PFSK-1 (cell line): ENCODE data around the gene ANKRD34A.

ENCODE experiments used
- POLR2AphosphoS5 ChIP-seq: IDR thresholded peaks from 2 replicates; pipeline ENCODE4 v1.6.1; 2012; ENCODE audit warnings: low read depth, mild to moderate bottlenecking, control low read depth, low read length, moderate library complexity
- TAF1 ChIP-seq: IDR thresholded peaks from 2 replicates; pipeline ENCODE4 v1.6.1; 2012; ENCODE audit warnings: low read length, control low read depth, borderline replicate concordance; ENCODE audit not compliant: insufficient read depth
- TF ChIP-seq, protein P1 (sequence below), 2 experiments: IDR thresholded peaks; 2 replicates each; pipeline versions ENCODE4 v1.6.1 to v1.8.0; 2011 to 2012; ENCODE audit warnings: low read depth in 2 of 2, low read length in 2 of 2, control low read depth in 1 of 2, inconsistent platforms in 1 of 2, mild to moderate bottlenecking in 1 of 2, moderate library complexity in 1 of 2; ENCODE audit not compliant: insufficient read depth in 1 of 2

DNA sequence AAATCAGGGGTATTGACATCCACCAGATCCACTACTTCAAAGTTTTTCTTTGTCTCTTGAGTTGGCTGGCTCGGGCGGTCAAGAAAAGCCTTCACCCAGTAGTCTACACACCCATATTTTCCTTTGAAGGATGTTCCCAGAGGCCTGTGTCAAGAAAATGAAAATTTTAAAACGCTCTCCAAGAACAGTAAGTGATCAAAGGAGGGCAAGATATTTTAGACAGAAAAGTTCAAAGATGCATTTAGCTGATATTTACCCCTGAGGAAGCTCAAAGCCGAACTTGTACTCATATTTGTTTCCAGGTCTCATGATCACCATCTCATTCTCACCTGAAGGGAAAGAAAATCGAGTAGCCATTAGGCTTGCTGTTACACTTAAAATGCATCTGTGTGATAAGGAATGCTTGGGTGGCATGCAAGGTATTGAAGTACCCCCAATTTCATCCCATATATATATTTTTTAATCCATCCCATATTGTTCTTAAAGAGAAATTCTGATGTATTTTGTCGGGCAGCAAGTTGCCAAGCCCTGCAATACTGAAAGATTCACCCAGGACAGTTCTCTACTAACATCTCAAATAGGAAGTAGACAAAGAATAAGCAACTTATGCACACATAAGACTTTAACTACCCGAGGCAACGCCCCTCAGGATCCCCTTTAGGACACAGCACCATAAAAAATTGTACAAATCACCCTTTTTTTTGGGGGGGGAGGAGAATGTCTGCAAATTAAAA lies 30.9 kb upstream of the ANKRD34A start:
- TF ChIP-seq POLR2AphosphoS5 (no peak), TAF1 (no peak)
- TF ChIP-seq, protein P1, sequence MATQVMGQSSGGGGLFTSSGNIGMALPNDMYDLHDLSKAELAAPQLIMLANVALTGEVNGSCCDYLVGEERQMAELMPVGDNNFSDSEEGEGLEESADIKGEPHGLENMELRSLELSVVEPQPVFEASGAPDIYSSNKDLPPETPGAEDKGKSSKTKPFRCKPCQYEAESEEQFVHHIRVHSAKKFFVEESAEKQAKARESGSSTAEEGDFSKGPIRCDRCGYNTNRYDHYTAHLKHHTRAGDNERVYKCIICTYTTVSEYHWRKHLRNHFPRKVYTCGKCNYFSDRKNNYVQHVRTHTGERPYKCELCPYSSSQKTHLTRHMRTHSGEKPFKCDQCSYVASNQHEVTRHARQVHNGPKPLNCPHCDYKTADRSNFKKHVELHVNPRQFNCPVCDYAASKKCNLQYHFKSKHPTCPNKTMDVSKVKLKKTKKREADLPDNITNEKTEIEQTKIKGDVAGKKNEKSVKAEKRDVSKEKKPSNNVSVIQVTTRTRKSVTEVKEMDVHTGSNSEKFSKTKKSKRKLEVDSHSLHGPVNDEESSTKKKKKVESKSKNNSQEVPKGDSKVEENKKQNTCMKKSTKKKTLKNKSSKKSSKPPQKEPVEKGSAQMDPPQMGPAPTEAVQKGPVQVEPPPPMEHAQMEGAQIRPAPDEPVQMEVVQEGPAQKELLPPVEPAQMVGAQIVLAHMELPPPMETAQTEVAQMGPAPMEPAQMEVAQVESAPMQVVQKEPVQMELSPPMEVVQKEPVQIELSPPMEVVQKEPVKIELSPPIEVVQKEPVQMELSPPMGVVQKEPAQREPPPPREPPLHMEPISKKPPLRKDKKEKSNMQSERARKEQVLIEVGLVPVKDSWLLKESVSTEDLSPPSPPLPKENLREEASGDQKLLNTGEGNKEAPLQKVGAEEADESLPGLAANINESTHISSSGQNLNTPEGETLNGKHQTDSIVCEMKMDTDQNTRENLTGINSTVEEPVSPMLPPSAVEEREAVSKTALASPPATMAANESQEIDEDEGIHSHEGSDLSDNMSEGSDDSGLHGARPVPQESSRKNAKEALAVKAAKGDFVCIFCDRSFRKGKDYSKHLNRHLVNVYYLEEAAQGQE (IDR thresholded peaks at IDR 0.05; ENCODE audit: insufficient read depth in 1 of 2, low read depth in 2 of 2, low read length in 2 of 2): no peak
